Transverse colon (tissue), 4 donors: Measurements from ENCODE around the gene DKC1.

ENCODE experiments used
- CTCF ChIP-seq, 5 experiments: fragments of 200-600 bp in 3 of 5; fragments of 450-650 bp in 2 of 5; sonication (generic) in 3 of 5; IDR thresholded peaks; 1 replicate in 2 of 5; 2 replicates in 3 of 5; pipeline ENCODE4 v1.5.1; 2016 to 2017; ENCODE audit warnings: antibody characterized with exemption in 5 of 5, inconsistent platforms in 3 of 5, mild to moderate bottlenecking in 2 of 5, moderate library complexity in 1 of 5
- EP300 ChIP-seq: sonication (generic); formaldehyde crosslinking; IDR thresholded peaks from one replicate; pipeline ENCODE4 v1.6.1; 2017; ENCODE audit warnings: antibody characterized with exemption, low read depth
- POLR2AphosphoS5 ChIP-seq, 3 donors: sonication (generic); formaldehyde crosslinking; IDR thresholded peaks; one replicate each; pipeline ENCODE4 v1.6.1; 2016; ENCODE audit warnings: antibody characterized with exemption in 3 of 3

GRCh38 chrX:154819771-154820341, 57.2 kb downstream of the DKC1 start:
- TF ChIP-seq EP300 (no peak), CTCF (IDR thresholded peaks at IDR 0.05) (no peak), POLR2AphosphoS5 (IDR thresholded peaks at IDR 0.05) (no peak)
